GM19193 (cell line): ENCODE data around the gene OSTC.

ENCODE experiments used
- POLR2A ChIP-seq: IDR thresholded peaks from 4 replicates; pipeline ENCODE4 v1.6.1; 2011; ENCODE audit not compliant: insufficient read depth, insufficient read length; ENCODE audit errors: extremely low read depth

OSTC gene

DNA sequence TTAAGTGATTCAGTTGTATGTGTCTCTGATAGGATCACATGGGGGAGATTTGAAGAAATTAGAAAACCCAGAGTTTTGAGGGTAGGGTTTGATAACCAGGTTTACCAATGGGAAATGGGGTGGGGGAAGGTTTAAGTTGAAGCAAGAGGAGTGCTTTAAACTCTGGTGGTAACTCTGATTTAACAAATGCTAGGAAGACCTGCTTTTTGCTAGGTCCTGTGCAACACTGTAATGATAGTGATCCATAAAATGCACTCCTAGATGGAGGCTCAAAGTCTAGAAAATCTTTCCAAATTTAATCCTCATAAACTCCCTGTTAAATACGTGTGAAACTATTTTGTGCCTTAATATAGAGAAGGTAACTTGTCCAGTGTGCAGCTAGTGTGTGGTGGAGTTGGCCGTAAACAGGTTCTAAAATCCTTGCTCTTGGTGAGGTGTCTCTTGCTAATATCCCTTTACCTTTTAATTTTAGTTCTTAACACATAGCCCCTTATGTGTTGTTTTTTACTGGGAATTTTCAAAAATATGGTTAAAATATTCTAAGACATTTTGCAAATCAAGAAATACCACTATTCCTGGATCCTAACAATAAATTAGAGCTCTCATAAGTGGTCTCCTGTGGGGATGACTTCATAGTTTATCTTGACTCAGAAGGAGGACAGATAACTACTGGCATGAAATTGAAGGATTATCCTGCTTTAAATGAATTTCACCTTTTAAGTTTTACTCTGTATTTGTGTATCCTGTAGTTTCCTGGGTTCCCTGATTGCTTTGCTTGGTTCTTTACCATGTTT, 25.9 kb upstream of the OSTC start:
- no peak for TF ChIP-seq POLR2A

DNA sequence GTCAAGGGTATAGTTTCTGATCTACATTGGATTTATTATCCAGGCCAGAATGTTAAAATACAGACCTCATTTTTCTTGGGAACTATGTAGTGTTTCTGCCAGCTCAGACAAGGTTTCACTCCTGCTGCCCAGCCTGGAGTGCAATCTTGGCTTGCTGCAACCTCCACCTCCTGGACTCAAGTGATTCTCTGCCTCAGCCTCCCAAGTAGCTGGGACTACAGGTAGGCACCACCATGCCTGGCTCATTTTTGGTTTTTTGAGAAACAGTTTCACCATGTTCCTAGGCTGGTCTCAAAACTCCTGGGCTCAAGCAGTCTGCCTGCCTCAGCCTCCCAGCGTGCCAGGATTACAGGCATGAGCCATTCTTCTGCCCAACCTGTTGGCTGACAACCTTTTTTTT, 24.3 kb upstream of the OSTC start:
- no peak for TF ChIP-seq POLR2A

DNA sequence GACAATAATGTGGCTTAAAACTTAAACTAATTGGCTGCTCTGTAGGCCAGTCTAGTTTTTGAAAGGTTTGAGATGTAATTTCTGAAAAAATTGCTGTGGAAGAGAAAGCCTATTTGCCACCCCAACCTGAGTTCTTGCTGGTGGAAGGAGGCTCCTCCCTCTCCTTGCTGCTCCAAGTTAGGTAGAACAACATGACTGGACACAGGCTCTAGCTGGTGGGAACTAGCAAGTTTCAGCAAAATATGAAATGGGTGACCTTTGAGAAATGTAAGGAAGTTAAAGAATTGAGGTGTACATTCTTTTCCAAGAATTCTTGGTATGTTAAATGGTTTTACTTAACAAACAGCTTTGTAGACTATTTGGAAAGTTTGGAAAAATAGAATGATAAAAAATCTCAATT, 22.0 kb upstream of the OSTC start:
- no peak for TF ChIP-seq POLR2A

GRCh38 chr4:108635070-108635655, 15.2 kb upstream of the OSTC start:
- no peak for TF ChIP-seq POLR2A

- TF ChIP-seq POLR2A = no peak
These were observed 14.2 kb upstream of the OSTC start for GRCh38 chr4:108636246-108636645.

- no peak for TF ChIP-seq POLR2A
These were observed 12.5 kb upstream of the OSTC start for GRCh38 chr4:108637856-108638255.

DNA sequence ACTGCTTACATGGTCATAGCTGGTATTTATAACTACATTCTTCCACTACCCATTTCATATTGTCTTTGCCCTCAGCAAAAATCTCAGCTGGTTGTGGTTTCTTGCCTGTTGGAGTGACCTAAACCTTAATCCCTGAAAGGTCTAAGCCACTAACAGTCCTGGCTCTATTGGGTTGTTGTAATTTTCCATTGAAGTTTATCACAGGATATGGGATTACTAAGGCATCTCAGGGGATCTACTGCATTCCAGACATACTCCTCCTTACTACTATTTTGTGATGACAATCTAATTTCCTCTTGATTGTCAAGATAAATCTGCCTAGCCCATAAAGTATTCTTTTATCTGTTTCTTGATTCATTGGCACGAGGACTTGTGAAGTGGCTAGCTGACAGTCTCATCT, 6.2 kb upstream of the OSTC start:
- TF ChIP-seq POLR2A = no peak

- TF ChIP-seq POLR2A = no peak
These were observed 3.7 kb upstream of the OSTC start for GRCh38 chr4:108646706-108647105.

GRCh38 chr4:108649863-108650211, 562 bp upstream of the OSTC start:
- no peak for TF ChIP-seq POLR2A

DNA sequence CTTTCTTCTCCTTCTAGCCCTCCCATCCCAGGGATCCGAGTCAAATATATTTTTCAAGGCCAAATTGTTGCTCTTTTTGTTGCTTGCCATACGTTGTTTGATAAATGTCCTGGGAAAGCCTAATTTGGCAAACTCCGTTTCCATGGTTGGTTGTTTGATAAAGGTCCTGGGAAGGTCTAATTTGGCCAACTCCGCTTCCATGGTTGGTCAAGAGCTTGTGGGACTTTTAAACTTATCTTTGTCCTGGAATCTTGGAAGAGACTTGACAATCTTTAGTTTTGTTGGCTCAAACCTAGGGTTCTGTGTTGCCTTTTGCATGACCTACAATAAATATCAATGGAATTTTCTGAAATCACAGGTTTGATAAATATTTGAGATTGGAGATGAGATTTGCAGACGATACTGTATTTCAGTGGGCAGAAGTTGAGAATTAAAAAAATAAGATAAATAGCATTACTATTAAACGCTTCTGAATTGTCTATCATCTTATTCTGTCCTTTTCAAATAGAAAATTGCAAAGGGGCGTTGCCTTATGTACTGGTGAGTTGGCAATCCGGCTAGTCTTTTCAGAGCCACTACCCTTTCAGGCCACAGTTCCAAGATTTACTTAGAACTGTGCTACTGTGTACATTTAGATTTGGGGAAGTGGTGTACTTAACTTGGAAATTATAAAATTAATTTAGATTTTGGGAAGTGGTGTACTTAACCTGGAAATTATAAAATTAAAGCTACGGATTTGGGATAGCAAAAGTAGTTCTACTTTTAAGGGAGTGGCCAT, 804 bp downstream of the OSTC start:
- TF ChIP-seq POLR2A = no peak

GRCh38 chr4:108662629-108663028, 12.2 kb downstream of the OSTC start:
- TF ChIP-seq POLR2A = no peak

DNA sequence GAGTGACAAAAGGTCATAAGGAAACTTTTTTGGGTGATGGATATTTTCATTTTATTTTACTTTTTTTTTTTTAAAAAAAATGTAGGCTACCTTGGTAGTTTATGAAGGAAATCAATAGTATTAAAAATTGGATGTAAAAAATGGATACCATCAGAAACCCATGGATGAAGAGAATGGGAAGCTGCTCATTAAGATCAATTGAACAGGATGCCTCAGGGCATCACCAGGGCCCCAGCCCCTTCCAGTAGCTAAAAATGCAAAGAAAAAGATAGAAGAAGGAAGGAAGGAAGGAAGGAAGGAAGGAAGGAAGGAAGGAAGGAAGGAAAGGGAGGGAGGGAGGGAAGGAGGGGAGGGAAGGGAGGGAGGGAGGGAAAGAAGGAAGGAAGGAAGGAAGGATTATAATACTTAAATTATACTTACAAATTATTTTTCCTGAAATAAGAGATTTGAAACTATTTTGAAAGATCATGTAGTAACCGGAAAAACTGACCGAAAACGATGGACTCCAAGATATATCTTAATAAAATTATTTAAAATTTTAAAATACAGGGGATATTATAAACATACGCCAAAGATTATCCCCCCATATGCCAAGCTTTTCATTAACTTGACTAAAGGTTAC, 24.1 kb downstream of the OSTC start:
- TF ChIP-seq POLR2A = no peak

GRCh38 chr4:108681321-108681809, 31.0 kb downstream of the OSTC start:
- TF ChIP-seq POLR2A = no peak

GRCh38 chr4:108683479-108683878, 33.1 kb downstream of the OSTC start:
- TF ChIP-seq POLR2A = no peak

GRCh38 chr4:108685036-108685686, 34.8 kb downstream of the OSTC start:
- TF ChIP-seq POLR2A = no peak

- TF ChIP-seq POLR2A = no peak
These were observed 40.3 kb downstream of the OSTC start for GRCh38 chr4:108690738-108691137.

GRCh38 chr4:108693211-108693610, 42.8 kb downstream of the OSTC start:
- TF ChIP-seq POLR2A = no peak
